Measurements from ENCODE around the gene NPAS3. TPM values are rescaled to one million over a fixed set of nuclear protein-coding genes. Genes with fewer than 3 reads are reported as not detected.

NPAS3 gene
- total RNA-seq, 1 donor from 2014 or later: 2.4 TPM

GRCh38 chr14:33851366-33851765 is 912.7 kb downstream of the NPAS3 start:
- Mint-ChIP-seq H3K27ac (ENCODE audit: unreplicated experiment) (no peak overlapping the region), H3K27me3 (ENCODE audit: unreplicated experiment) (peaks cover 38% of the 10 kb centered on the region), H3K4me1 (ENCODE audit: unreplicated experiment) (no peaks in the 10 kb centered on the region), H3K9me3 (ENCODE audit: unreplicated experiment) (no peaks in the 10 kb centered on the region), H3K4me3 (ENCODE audit: unreplicated experiment) (no peak overlapping the region), H3K36me3 (ENCODE audit: unreplicated experiment) (no peaks in the 10 kb centered on the region)
- DNase-seq (ENCODE audit: extremely low spot score, unreplicated experiment): no peak
- TF ChIP-seq, protein P1, sequence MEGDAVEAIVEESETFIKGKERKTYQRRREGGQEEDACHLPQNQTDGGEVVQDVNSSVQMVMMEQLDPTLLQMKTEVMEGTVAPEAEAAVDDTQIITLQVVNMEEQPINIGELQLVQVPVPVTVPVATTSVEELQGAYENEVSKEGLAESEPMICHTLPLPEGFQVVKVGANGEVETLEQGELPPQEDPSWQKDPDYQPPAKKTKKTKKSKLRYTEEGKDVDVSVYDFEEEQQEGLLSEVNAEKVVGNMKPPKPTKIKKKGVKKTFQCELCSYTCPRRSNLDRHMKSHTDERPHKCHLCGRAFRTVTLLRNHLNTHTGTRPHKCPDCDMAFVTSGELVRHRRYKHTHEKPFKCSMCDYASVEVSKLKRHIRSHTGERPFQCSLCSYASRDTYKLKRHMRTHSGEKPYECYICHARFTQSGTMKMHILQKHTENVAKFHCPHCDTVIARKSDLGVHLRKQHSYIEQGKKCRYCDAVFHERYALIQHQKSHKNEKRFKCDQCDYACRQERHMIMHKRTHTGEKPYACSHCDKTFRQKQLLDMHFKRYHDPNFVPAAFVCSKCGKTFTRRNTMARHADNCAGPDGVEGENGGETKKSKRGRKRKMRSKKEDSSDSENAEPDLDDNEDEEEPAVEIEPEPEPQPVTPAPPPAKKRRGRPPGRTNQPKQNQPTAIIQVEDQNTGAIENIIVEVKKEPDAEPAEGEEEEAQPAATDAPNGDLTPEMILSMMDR (IDR thresholded peaks at IDR 0.05): no peak

DNA sequence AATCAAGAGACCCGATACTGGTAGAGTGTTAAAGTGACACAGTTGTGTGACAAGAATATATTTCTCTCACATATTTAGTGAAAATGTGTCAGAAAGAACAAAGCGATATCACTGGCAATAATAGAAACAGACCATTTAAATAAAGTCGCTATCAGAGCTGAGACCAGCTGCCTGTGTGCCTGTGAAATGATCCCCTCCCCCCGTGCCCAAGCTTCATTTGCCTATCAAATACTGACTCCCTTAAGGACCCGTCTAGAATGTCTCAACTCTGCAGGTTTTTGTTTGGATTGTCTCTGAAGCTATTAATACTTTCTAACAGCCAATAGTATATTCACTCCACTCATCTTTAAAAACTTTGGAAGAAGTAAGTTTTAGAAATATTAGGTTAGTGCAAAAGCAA is 913.3 kb downstream of the NPAS3 start:
- Mint-ChIP-seq H3K4me1 (ENCODE audit: unreplicated experiment) (no peaks in the 10 kb centered on the region), H3K27me3 (ENCODE audit: unreplicated experiment) (peaks cover 35% of the 10 kb centered on the region), H3K36me3 (ENCODE audit: unreplicated experiment) (no peaks in the 10 kb centered on the region), H3K9me3 (ENCODE audit: unreplicated experiment) (no peaks in the 10 kb centered on the region), H3K27ac (ENCODE audit: unreplicated experiment) (no peak overlapping the region), H3K4me3 (ENCODE audit: unreplicated experiment) (no peak overlapping the region)
- TF ChIP-seq, protein P1 (IDR thresholded peaks at IDR 0.05): no peak
- no peak for DNase-seq (ENCODE audit: extremely low spot score, unreplicated experiment)
